Fibroblast of lung (primary cell): ENCODE results near the gene ZNF609.

Source experiments
- EZH2 ChIP-seq: IDR thresholded peaks from 2 replicates; pipeline ENCODE4 v1.5.1; 2012; ENCODE audit warnings: low read length, control low read depth, mild to moderate bottlenecking; ENCODE audit errors: missing control alignments
- TF ChIP-seq, protein P1 (sequence below), 2 donors: IDR thresholded peaks in 1 of 2; conservative IDR thresholded peaks in 1 of 2; 1 replicate in 1 of 2; 2 replicates in 1 of 2; pipeline ENCODE4 v1.5.1; 2011 to 2012; ENCODE audit warnings: low read length in 2 of 2, control low read depth in 1 of 2, inconsistent platforms in 1 of 2, low read depth in 1 of 2, mild to moderate bottlenecking in 1 of 2

DNA sequence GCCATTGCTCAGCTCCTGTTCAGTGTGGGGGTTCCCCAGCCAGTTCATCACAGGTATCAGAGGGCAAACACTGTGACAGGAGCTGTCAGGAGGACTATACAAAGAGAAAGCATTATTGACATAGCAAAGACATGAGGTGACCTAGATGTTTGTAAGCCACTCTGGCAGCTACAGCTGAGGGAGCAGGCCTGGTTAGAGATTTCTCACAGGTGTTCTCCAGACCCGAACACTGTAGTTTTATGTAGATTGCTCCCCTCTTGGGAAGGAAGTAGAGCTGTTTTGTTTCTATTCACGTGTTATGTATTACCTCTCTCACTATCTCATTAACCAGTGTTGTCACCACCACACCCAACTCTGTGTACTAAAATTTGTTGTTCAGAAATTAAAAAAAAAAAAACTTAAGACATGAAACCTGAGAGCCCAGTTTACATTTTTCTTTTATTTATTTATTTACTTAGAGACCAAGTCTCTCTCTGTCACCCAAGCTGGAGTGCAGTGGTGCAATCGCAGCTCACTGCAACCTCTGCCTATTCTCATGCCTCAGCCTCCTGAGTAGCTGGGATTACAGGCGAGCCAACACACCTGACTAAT is 191.3 kb downstream of the ZNF609 start:
- TF ChIP-seq, protein P1, sequence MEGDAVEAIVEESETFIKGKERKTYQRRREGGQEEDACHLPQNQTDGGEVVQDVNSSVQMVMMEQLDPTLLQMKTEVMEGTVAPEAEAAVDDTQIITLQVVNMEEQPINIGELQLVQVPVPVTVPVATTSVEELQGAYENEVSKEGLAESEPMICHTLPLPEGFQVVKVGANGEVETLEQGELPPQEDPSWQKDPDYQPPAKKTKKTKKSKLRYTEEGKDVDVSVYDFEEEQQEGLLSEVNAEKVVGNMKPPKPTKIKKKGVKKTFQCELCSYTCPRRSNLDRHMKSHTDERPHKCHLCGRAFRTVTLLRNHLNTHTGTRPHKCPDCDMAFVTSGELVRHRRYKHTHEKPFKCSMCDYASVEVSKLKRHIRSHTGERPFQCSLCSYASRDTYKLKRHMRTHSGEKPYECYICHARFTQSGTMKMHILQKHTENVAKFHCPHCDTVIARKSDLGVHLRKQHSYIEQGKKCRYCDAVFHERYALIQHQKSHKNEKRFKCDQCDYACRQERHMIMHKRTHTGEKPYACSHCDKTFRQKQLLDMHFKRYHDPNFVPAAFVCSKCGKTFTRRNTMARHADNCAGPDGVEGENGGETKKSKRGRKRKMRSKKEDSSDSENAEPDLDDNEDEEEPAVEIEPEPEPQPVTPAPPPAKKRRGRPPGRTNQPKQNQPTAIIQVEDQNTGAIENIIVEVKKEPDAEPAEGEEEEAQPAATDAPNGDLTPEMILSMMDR (conservative IDR thresholded peaks at IDR 0.05 in 1 of 2, IDR thresholded peaks at IDR 0.05 in 1 of 2; ENCODE audit: low read depth in 1 of 2, low read length in 2 of 2): no peak
- no peak for TF ChIP-seq EZH2
